Hepatocyte (in vitro differentiated cells): ENCODE results near the gene ZFHX3. TPM values are rescaled to one million over a fixed set of nuclear protein-coding genes. Genes with fewer than 3 reads are reported as not detected.

Experiments
- DNase-seq: peaks from one replicate; pipeline ENCODE4 v3.0.0-alpha.2; 2016; ENCODE audit warnings: low spot score
- H2AFZ ChIP-seq: fragments of 200-600 bp; sonication (generic); 2 replicates; pipeline ENCODE4 v1.6.0; 2016; ENCODE audit warnings: antibody characterized with exemption, mild to moderate bottlenecking
- H3K27ac ChIP-seq: fragments of 200-600 bp; sonication (generic); 2 replicates; pipeline ENCODE4 v1.5.1; 2016; ENCODE audit warnings: mild to moderate bottlenecking
- H3K27me3 ChIP-seq: fragments of 200-600 bp; sonication (generic); 2 replicates; pipeline ENCODE4 v1.6.1; 2016
- H3K36me3 ChIP-seq: fragments of 200-600 bp; sonication (generic); replicated peaks from 2 replicates; pipeline ENCODE4 v1.5.1; 2016; ENCODE audit warnings: low read depth; ENCODE audit not compliant: insufficient read depth
- H3K4me1 ChIP-seq: fragments of 200-600 bp; sonication (generic); 2 replicates; pipeline ENCODE4 v1.5.1; 2016; ENCODE audit warnings: mild to moderate bottlenecking, moderate library complexity; ENCODE audit not compliant: insufficient read depth
- H3K4me2 ChIP-seq: fragments of 200-600 bp; sonication (generic); 2 replicates; pipeline ENCODE4 v1.6.0; 2016
- H3K4me3 ChIP-seq: fragments of 200-600 bp; sonication (generic); 2 replicates; pipeline ENCODE4 v1.5.1; 2016; ENCODE audit warnings: mild to moderate bottlenecking
- H3K79me2 ChIP-seq: fragments of 200-600 bp; sonication (generic); 2 replicates; pipeline ENCODE4 v1.6.0; 2017; ENCODE audit warnings: mild to moderate bottlenecking
- H3K9me2 ChIP-seq: fragments of 200-600 bp; sonication (generic); replicated peaks from 2 replicates; pipeline ENCODE4 v1.6.0; 2017; ENCODE audit warnings: mild to moderate bottlenecking; ENCODE audit not compliant: insufficient read depth
- H3K9me3 ChIP-seq: fragments of 200-600 bp; sonication (generic); 2 replicates; pipeline ENCODE4 v1.5.1; 2016; ENCODE audit warnings: low read depth, mild to moderate bottlenecking
- H4K20me1 ChIP-seq: fragments of 200-600 bp; sonication (generic); 2 replicates; pipeline ENCODE4 v1.6.0; 2016; ENCODE audit warnings: mild to moderate bottlenecking; ENCODE audit not compliant: insufficient read depth, poor library complexity, severe bottlenecking
- CTCF ChIP-seq: fragments of 200-600 bp; sonication (generic); IDR thresholded peaks from 2 replicates; pipeline ENCODE4 v1.5.1; 2016; ENCODE audit warnings: antibody characterized with exemption, mild to moderate bottlenecking; ENCODE audit not compliant: poor library complexity
- EZH2 ChIP-seq: fragments of 200-600 bp; sonication (generic); IDR thresholded peaks from 2 replicates; pipeline ENCODE4 v1.6.1; 2016; ENCODE audit warnings: antibody characterized with exemption, mild to moderate bottlenecking, borderline replicate concordance
- EZH2phosphoT487 ChIP-seq: fragments of 200-600 bp; sonication (generic); IDR thresholded peaks from one replicate; pipeline ENCODE4 v1.6.1; 2018; ENCODE audit warnings: antibody characterized with exemption, mild to moderate bottlenecking, low read depth, moderate library complexity; ENCODE audit not compliant: unreplicated experiment, severe bottlenecking
- WGBS: methylation state at CpG from one replicate; pipeline ENCODE4 v1.1.6; 2016; ENCODE audit warnings: low lambda C conversion rate; ENCODE audit errors: missing lambda C conversion rate; 5-methylcytosine and 5-hydroxymethylcytosine counted together
- polyA plus RNA-seq: library from polyadenylated mRNA; unstranded; fragments of >200 nt; fragmentation: Nextera tagmentation; extraction: Ambion mirVana; gene quantifications from 2 replicates; pipeline ENCODE4 v1.2.1, GENCODE V29; 2016
- total RNA-seq: library from RNA; depleted of rRNA; stranded (reverse); fragments of >200 nt; gene quantifications from 2 replicates; pipeline ENCODE4 v1.2.3, GENCODE V29; 2014

The ZFHX3 gene
- total and polyA plus RNA-seq, 2 experiments from 2014 or later, result 6.4 to 11.6 TPM

GRCh38 chr16:72908362-72909167, 139.4 kb downstream of the ZFHX3 start:
- WGBS, result 91% methylated on average over 19 of the region's 19 CpGs

GRCh38 chr16:72905581-72905980, 142.3 kb downstream of the ZFHX3 start:
- no peaks in the 10 kb centered on the region for H3K27me3 ChIP-seq
- no peaks in the 10 kb centered on the region for H4K20me1 ChIP-seq
- no peak overlapping the region for H3K4me2 ChIP-seq
- H3K27ac ChIP-seq, result no peak overlapping the region
- no peaks in the 10 kb centered on the region for H3K9me3 ChIP-seq
- WGBS, result 75% methylated on average over 4 of the region's 4 CpGs
- DNase-seq, result no peak
- TF ChIP-seq CTCF (no peak), EZH2 (no peak), EZH2phosphoT487 (no peak)
- H3K9me2 ChIP-seq, result no peaks in the 10 kb centered on the region
- H3K4me3 ChIP-seq, result no peak overlapping the region
- no peak overlapping the region for H2AFZ ChIP-seq
- H3K4me1 ChIP-seq, result no peaks in the 10 kb centered on the region
- H3K36me3 ChIP-seq, result no peaks in the 10 kb centered on the region
- H3K79me2 ChIP-seq, result peaks cover 30% of the 10 kb centered on the region

More at GRCh38 chr16:72908362-72909167, 139.4 kb downstream of the ZFHX3 start:
- no peaks in the 10 kb centered on the region for H4K20me1 ChIP-seq
- H2AFZ ChIP-seq, result no peak overlapping the region
- no peak overlapping the region for H3K4me2 ChIP-seq
- H3K27ac ChIP-seq, result no peak overlapping the region
- H3K27me3 ChIP-seq, result no peaks in the 10 kb centered on the region
- no peaks in the 10 kb centered on the region for H3K9me3 ChIP-seq
- H3K4me3 ChIP-seq, result no peak overlapping the region
- TF ChIP-seq CTCF (no peak), EZH2 (no peak)
- no peaks in the 10 kb centered on the region for H3K9me2 ChIP-seq
- no peak for DNase-seq
- H3K79me2 ChIP-seq, result peaks cover 51% of the 10 kb centered on the region
- peaks cover under 1% of the 10 kb centered on the region for H3K4me1 ChIP-seq
- H3K36me3 ChIP-seq, result no peaks in the 10 kb centered on the region

- Histone ChIP-seq H3K27me3 (no peaks in the 10 kb centered on the region), H3K9me3 (no peaks in the 10 kb centered on the region), H3K4me2 (no peak overlapping the region), H3K27ac (no peak overlapping the region), H3K4me1 (no peaks in the 10 kb centered on the region), H3K4me3 (no peak overlapping the region), H3K36me3 (no peaks in the 10 kb centered on the region), H4K20me1 (no peaks in the 10 kb centered on the region), H3K79me2 (peaks cover 27% of the 10 kb centered on the region), H3K9me2 (no peaks in the 10 kb centered on the region), H2AFZ (no peak overlapping the region)
- no peak for DNase-seq
- WGBS, result 88% methylated on average over 6 of the region's 6 CpGs
- TF ChIP-seq CTCF, result no peak
- no peak for TF ChIP-seq EZH2
- TF ChIP-seq EZH2phosphoT487, result no peak
These were observed 144.8 kb downstream of the ZFHX3 start for GRCh38 chr16:72903176-72903575.
